ENCODE measurements around the gene BLCAP. TPM values are rescaled to one million over a fixed set of nuclear protein-coding genes. Genes with fewer than 3 reads are reported as not detected.
"Not testable (repeated sequence)": the region's sequence is repeated elsewhere in the genome, so short reads cannot be mapped to it uniquely, and the experiment has no call there.

BLCAP gene
- total RNA-seq (2014; rRNA removed; shearing (Covaris generic)) = 19.3 and 24.9 TPM in 2 replicates

DNA sequence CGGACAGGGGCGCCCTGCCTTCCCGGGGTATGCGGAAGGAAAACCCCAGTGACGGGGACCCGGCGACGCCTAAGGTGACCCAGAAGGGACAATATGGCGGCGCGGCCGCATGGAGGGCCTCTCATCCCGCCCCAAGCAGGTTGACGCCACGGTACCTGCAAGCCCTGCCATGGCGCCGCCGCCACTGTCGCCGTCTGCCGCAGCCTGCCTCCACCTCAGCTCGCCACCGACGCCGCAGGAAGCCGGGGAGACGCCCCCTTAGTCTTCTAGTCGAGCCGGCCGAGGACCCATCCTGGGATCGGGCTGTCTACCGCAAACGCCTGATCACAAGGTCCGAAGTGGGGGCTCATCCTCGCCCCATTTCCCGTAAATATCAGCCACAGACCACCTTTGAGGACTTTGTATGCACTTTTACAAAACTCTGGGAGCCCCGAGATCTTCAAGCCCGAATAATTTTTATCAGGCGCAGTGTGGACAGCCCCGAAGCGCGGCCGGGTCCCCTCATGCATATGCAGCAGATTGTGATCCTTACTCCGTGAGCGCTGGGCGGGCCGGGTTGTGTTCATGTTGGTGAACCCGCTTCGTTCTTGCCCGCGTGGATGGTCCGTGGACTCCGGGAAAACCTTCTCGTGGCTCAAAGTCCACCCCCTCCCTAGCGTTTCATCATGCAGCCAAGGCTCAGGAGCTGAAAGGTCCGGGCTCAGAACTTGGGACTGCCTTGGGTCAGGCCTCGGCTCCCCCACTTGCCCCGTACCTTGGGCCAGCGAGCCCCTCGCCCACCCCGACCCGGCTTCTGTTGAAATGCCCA, at the start of gene BLCAP:
Gene BLCAP (minus strand): TSS at position 239 of the 808 bp plus-strand sequence. CDS start 8,702 bp downstream, outside the sequence.
- in situ Hi-C loops (cut with HindIII; ENCODE audit: low sequenced_read_pairs) = no loop called here
- DNase-seq (ENCODE audit: low spot score) = peak; percentile 88

- in situ Hi-C loops (cut with HindIII; ENCODE audit: low sequenced_read_pairs); DNase-seq (ENCODE audit: low spot score): not testable (repeated sequence)
Observed at GRCh38 chr20:37577436-37577835, 49.8 kb upstream of the BLCAP start.

- DNase-seq (ENCODE audit: low spot score) = no peak
- in situ Hi-C loops (cut with HindIII; ENCODE audit: low sequenced_read_pairs) = no loop called here
Observed at GRCh38 chr20:37576911-37577310, 49.2 kb upstream of the BLCAP start.

- in situ Hi-C loops (cut with HindIII; ENCODE audit: low sequenced_read_pairs) = no loop called here
- no peak for DNase-seq (ENCODE audit: low spot score)
Observed at GRCh38 chr20:37575884-37576283, 48.2 kb upstream of the BLCAP start.

DNA sequence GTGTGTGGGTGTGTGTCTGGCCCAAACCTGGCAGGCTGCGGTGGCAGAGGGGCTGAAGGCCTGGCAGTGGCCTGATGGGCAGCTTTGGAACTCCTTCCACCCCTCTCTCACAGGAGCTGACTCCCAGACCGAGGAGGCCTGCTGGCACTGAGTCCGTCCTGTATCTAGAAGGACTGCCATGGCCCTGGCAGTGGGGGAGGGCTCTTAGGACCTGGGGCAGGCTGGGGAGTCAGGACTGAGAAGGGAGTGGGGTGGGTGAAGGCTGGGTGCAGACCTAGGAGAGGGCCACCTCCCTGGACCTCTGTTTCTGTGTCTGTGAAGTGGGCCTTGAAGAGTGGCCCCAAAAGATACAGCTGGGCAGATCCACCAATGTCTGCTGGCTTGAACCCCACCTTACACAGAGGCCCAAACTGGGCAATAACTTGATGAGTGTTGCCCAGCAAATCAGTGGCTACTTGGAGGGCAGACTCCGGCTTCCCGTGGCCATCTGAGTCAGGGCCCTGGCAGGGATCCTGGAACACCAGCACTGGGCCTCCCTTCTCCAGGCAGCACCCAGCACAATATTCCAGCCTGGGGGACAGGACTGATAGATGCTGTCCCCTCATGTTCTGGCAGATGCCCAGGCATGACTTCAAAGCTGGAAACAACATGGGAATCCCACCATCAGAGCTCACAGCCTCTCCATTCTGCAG, 46.7 kb upstream of the BLCAP start:
- in situ Hi-C loops (cut with HindIII; ENCODE audit: low sequenced_read_pairs) = no loop called here

GRCh38 chr20:37573626-37574198, 46.0 kb upstream of the BLCAP start:
- no peak for DNase-seq (ENCODE audit: low spot score)
- in situ Hi-C loops (cut with HindIII; ENCODE audit: low sequenced_read_pairs) = no loop called here

More for the DNA sequence above, 46.7 kb upstream of the BLCAP start:
- no peak for DNase-seq (ENCODE audit: low spot score)

- in situ Hi-C loops (cut with HindIII; ENCODE audit: low sequenced_read_pairs) = no loop called here
- DNase-seq (ENCODE audit: low spot score) = no peak
Observed at GRCh38 chr20:37571033-37571432, 43.4 kb upstream of the BLCAP start.

GRCh38 chr20:37570419-37570818, 42.7 kb upstream of the BLCAP start:
- in situ Hi-C loops (cut with HindIII; ENCODE audit: low sequenced_read_pairs) = no loop called here
- no peak for DNase-seq (ENCODE audit: low spot score)

DNA sequence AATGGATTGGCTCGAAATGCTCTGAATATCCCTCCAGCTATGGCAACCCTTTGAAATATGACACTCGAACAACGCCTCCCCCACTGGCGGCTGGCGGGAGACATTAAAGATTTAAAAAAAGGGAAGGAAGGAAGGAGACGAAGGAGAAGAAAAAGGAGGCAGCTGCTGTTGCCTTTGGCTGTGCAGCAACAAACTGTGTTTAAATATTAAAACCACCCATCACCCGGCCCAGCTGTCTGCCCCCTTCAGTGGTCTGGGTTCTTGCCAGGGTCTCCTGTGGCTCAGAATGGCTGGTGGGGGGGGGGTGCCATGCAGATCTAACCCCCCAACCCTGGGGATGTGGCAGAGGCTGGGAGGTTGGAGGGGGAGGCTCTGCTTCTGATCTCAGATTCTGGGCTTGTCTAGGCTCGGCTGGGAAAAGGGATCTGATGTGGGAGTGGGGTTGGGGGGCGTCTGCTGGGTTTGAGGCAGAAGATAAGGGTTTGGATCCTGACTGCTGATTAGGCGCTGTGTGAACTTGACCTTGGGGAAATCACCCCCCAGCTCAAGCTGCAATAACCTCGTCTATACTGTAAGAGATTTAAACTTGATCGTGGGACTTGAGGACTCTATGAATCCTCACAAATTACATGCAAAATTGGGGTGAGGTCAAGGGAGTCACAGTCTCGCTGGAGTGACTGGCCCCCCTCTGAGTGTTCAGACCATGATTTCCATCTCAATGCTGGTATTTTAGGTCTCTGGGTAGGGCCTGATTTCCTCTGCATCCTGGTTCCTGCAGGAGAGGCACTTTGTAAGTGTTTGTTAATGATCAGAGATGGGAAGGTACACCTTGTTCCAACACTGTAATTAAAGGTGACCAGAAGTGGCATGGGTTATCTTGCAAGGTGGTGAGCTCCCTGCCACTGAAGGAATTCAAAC, 40.3 kb upstream of the BLCAP start:
- DNase-seq (ENCODE audit: low spot score) = no peak
- in situ Hi-C loops (cut with HindIII; ENCODE audit: low sequenced_read_pairs) = no loop called here

DNA sequence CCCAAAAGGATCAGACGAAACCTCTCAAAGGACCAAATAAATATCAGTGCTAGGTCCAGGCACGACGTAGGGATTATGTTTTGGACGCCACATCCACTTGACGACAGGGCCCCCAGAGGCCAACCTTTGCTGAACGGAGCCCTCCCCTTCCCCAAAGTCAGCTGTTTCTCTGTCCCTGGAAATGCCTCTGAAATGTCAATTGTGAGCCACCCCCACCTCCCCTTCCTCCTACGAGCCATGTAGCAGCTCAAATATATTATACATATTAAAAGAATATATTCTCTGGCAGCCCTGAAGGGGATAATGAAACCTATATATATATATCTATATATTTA, 39.6 kb upstream of the BLCAP start:
- no peak for DNase-seq (ENCODE audit: low spot score)
- in situ Hi-C loops (cut with HindIII; ENCODE audit: low sequenced_read_pairs) = no loop called here

DNA sequence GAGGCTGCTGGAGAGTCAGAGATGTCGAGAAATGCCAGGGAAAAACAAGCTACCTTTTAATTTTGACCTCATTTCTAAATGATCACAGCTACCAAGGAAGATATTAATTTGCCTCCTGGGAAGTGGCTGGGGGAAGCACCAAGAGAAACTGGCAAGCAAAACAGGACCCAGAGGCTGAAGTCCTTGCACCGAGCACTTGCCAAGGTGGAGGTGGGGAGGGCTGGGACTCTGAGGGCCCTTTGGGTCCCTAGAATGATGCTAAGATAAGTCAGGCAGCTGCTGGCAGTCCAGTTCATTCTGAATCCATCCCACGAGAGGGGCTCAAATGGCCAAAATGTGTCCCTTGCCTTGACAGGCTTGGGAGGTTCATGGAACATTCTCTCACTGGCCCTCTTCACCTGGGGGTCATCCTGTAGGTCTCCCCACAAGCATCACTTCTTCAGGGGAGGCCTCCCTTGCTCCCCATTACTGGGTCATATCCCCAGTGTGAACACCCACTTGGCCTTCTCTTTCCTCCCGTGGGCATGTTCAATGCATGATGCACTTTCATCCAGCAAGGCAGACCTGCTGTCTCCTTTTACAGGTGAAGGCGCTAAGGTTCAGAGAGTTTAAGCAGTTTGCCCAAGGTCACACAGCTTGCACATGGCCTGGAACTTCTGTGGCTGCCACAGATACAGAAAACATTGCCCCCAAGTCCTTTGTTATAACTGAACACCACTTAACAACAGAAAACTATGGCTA, 39.1 kb upstream of the BLCAP start:
- in situ Hi-C loops (cut with HindIII; ENCODE audit: low sequenced_read_pairs) = no loop called here
- DNase-seq (ENCODE audit: low spot score) = no peak

DNA sequence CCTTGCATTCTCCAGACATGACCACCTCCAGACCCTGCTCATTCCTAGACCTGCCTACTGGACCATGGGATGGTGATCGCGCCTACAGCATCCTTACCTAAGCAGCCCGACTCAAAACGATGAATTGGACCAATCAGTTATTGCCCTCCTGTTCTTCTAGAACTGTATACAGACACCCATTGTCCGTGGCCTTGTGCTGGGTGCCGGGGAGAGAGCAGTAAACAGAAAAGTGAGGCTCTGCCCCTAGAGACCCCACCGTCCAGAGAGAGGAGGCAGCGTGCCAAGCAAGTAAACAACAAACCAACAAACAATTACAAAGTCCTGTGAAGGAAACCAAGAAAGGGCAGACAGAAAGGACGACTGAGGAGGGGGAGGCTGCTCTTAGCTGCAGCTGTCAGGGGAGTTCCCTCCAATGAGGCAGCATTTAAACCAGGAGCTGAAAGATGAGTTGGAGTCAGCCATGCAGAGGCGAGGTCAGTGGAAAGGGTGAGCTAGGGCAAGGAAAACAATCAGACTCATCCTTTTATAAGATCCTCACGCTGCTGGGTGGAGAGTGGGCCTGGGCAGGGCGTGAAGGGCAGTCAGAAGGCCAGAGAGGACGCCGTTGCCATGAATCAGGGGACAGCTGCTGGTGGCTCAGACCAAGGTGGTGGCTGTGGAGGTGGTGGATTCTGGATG, 37.6 kb upstream of the BLCAP start:
- in situ Hi-C loops (cut with HindIII; ENCODE audit: low sequenced_read_pairs) = no loop called here
- no peak for DNase-seq (ENCODE audit: low spot score)

- peak; percentile 6 for DNase-seq (ENCODE audit: low spot score)
- in situ Hi-C loops (cut with HindIII; ENCODE audit: low sequenced_read_pairs) = no loop called here
Observed at GRCh38 chr20:37564388-37565133, 36.9 kb upstream of the BLCAP start.

GRCh38 chr20:37564016-37564387, 36.3 kb upstream of the BLCAP start:
- DNase-seq (ENCODE audit: low spot score) = no peak
- in situ Hi-C loops (cut with HindIII; ENCODE audit: low sequenced_read_pairs) = no loop called here

DNA sequence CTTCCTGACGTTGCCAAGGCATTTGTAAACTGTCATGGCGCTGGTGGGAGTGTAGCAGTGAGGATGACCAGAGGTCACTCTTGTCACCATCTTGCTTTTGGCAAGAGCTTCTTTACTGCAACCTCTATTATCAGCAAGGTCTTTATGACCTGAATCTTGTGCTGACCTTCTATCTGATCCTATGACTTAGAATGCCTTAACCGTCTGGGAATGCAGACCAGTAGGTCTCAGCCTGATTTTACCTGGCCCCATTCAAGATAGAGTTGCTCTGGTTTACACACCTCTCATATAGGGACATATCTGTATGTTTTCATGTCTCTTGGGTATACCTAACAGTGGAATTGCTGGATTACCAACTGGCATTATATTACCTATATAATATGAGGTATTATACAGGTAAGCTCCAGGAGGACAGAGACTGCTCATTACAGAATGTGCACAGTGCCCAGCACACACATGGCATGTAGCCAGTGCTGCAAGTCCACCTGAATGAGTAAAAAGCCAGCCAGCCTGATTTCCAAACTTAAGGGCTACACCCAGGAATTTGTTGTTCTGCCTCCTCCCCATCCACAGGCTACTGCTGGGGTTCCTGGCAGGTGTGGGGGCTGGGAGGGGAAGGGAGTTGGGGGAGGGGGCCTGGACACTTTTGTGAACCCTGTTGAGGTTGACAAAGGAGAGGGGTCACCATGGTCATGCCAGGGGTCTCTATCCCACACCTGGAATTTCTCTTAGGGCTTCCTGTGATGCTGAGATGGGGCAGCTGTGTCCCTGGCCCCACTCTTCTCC, 35.2 kb upstream of the BLCAP start:
- no peak for DNase-seq (ENCODE audit: low spot score)
- in situ Hi-C loops (cut with HindIII; ENCODE audit: low sequenced_read_pairs) = no loop called here

DNA sequence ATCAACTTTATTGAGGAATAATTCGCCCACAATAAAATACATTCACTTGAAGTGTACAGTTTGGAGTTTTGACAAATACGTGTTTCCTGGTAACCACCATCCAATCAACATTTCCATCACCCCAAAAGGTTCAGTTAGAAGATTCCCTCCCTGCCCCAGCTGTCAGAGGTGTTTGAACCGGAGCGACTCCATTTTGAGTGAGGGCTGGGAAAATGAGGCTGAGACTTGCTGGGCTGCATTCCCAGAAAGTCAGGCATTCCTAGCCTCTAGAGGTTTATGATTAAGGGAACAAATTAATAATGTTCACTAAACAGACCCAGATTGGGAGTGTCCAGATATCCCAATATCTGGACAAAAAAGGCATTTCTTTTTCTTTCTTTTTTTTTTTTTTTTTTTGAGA, 33.0 kb upstream of the BLCAP start:
- DNase-seq (ENCODE audit: low spot score) = no peak
- in situ Hi-C loops (cut with HindIII; ENCODE audit: low sequenced_read_pairs) = no loop called here
